Erythroblast (primary cell): Measurements from ENCODE around the gene IQGAP3.

Experiments
- DNase-seq, 2 experiments: peaks; one replicate each; lab custom pipeline; 2025; lab: John Stamatoyannopoulos, UW
- GATA1 ChIP-seq: IDR thresholded peaks from 2 replicates; pipeline ENCODE4 v1.6.1; 2011; ENCODE audit warnings: low read depth, mild to moderate bottlenecking, control low read depth, low read length, moderate library complexity
- POLR2A ChIP-seq: IDR thresholded peaks from 2 replicates; pipeline ENCODE4 v1.6.1; 2011; ENCODE audit warnings: mild to moderate bottlenecking, low read length

The IQGAP3 gene

DNA sequence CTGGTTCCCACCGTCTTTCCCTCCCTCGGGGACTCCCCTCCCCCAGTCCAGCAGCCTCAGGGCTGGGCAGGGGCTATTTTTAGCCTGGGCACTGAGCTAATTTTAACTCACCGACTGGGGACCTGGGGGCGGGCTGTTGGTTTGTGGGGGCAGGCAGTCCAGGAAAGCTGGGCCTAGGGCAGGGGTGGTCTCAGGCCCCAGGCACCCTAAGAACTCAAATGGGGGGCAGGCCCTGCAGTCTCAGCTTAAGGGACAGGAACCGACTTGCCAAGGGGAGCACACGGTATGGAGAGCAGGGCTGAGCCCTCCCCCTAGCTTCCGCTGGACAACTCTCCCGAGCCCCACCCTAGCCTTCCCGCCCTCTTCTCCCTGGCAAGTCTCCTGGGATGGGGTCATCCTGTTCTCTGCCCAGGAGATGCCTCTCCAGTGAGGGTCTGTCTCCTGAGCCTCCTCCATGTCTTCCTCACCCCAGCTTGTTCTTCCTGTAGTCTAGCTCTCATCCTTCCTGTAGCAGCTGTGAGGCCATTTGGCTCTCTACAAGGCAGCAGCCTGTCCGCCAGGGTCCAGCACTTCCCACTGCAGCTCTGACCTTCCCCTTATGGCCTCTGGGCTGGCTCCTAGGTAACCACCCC lies 81.8 kb downstream of the IQGAP3 start:
- DNase-seq = no peak
- TF ChIP-seq POLR2A (no peak), GATA1 (no peak)

DNA sequence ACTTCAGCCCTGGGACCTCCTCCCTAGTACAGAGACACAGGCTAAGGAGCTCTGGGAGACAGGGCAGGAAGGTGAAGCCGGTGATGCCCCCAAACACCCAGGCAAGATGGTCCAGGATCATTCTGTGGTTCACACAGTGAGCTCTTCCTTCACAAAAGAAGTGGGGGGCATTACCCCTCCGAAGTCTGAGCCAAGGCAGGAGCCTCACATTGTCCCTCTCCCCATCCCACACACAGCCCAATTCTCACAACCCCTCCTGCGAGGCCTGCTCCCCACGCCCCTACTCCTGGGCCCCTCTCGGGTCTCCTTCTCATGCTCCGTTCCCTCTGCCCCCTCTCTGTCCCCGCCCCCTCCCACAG lies 82.5 kb downstream of the IQGAP3 start:
- TF ChIP-seq GATA1 (no peak), POLR2A (no peak)
- no peak for DNase-seq

DNA sequence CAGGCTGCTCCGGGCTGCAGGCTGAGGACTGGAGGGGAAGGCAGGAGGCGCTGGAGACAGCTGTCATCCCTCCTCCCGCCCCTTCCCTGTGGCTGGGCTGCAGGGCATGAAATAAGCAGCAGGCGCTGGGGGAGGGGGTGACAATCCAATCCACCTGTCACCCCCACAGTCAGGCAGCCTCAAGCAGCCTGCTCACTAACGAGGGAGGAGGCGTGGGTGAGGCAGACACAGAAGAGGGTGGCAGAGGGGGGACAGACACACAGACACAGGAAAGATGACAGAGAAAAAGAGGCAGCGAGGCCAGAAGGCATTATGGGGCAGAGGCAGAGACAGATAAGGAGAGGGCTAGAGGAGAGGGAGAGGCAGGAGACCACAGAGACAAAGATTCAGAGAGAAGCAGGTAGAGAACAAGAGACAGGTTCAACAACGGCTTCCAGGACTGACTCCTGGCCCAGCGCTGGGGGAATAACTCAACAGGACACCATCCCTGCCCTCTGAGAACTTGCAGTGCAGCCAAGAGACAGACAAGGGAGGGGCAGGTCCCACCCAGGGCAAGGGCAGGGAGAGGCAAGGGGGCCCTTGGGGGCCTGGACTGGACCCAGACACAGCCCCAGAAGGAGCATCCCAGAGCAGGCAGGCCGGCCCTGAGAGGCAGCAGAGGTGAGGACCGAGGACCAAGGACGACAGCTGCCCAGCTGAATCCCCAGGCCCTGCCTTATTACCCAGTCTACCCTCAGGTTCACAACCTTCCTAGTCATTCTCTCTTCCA lies 83.0 kb downstream of the IQGAP3 start:
- TF ChIP-seq POLR2A (no peak), GATA1 (no peak)
- peak; percentile 66 to 68 for DNase-seq

DNA sequence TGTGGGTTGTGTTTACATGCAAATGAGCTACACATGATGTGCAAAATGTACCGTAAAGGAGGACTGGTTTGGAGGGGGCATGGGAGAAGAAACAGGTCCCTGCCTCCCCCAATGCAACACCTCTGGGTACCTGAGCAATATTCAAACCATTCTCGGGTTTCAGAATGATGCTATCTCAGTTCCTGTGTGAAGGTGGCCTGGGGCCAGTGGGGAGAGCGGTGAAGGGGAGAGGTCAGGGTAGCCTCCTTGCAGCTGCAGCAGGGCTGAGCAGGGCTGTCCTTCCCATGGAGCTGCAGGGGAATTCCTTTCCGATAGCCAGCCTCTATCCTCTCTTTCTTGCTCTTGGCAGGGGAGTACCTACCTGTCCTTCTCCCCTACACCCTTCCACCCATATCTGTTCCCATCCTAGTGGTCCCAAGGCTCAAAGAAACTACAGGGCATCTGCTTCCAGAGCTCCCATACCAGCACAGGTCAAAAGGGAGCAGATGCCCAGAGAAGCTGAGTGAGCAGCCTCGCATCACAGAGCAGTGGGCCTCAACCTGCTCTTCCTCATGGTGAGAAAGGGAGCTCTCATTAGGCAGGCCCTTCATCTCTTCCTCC lies 83.7 kb downstream of the IQGAP3 start:
- TF ChIP-seq POLR2A = no peak
- no peak for TF ChIP-seq GATA1

DNA sequence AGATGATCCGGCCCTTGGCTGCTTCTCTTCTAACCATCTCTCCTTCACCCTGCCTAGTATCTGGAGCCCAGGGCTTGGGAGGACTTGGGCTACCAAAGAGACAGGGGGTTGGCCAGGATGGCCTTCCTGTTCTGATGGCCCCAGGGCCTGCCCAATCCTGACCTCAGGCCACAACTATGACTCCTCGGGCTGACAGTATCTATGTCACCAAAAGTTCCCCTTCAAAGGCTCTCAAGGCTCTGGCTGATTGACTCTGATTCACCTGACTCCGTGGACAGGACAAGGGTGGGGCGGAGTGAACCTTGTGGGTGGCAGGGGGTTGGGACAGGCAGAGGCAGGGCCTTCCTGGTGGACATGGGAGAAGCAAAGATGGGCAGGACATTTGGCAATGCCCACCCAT lies 84.5 kb downstream of the IQGAP3 start:
- no peak for TF ChIP-seq POLR2A

More for the DNA sequence above, 83.7 kb downstream of the IQGAP3 start:
- DNase-seq = no peak

DNA sequence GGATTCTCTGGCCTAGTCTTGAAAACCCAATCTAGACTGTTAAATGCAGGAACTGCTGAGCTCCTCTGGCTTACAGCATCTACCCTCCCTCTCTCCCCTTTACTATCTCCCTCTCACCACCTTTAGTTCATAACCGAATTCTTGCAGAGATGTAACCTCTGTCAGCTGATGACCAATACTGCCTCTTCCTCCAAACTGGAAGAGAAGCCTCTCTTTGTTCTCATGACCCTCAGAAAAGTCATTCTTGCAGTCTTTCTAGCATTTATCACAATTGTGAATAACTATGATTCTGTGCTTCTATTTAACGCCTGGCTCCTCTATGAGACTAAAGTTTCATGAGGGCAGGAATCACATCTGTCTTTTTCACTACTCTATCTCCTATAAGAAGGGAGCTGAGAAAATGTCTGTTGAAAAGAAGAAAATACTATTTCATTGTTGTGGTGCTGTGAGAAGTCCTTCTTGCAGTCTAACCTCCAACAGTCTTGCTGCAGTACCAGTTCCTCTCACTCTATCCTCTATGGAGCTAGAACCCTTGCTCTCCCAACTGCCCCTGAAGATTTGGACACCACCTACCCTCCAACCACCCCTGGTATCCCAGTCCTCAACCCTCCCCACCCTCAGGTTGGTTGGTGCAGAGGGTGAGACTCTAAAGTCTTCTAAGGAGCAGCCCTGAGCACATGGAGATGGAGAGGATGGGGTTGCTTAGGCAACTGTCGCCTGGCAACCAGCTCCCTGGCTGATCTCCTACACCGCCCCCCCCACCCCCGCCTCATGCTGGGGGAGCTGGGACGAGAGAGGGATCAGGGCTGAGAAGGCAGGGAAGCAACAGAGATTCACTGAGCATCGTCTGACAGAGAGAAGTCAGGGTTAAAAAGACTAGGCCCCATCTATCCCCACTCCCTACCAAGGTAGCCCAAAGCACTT lies 85.7 kb downstream of the IQGAP3 start:
- no peak for DNase-seq
- no peak for TF ChIP-seq POLR2A
- TF ChIP-seq GATA1 = no peak

More for the DNA sequence above, 84.5 kb downstream of the IQGAP3 start:
- DNase-seq = no peak

DNA sequence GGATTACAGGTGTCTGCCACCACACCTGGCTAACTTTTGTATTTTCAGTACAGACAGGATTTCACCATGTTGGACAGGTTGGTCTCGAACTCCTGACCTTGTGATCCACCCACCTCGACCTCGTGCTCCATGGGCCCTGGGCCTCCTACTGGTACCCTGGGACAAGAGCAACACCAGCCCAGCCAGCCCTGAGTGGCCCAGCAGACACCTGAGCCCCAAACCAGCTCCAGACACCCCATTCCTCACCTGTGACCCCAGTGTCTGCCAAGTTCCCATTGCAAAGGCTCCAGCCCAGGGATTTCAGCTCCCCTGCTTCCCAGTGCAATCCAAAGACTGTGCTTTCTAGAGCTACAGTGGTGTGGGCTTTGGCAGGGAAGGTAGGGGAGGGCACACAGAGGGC lies 86.4 kb downstream of the IQGAP3 start:
- TF ChIP-seq GATA1 = no peak
- no peak for TF ChIP-seq POLR2A
- DNase-seq = no peak

DNA sequence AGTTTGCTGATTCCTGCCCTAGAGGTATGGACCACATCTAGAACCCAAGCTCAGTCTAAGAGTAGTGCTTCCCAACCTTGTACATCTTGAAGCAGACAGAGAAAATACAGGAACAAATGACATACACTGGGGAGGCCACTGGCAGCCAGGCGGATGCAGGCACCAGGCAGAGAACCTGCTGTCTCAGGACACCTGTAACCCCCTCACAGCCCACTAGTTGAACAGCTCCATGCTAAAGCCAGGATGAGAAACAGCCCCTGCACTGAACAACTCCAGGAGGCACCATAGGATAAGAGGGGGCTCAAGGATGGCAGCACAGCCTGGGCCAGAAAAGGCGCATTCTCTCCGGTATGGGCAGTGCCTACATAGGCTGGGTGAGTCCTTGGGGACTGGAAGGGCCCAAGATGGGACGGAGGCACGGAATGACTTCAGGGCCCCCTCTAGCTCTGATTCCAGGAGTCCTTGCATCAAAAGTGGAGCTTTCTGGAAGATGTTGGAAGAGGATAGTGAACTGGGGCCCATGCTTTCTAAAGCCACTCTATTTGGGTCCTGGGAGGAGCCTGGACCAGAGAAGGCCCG lies 87.8 kb downstream of the IQGAP3 start:
- no peak for DNase-seq
- TF ChIP-seq POLR2A (no peak), GATA1 (no peak)

DNA sequence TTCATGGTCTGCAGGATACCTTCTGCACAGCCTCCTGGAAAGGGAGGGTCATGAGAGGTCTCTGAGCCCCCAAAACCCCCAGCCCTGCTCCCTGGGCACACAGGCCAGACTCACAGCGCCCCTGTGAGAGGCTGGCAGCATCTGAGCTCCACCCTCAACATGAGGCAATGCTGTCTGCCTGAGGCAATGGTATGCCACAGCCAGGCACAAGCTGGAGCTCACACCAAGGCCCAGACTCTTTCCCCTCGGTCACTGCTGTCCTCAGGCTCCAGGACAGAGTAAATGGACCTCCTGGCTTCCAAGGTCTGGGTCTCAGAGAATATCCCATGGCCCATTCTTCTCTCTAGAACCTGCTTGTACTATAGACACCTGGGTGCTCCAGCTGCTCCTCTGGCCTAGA lies 89.0 kb downstream of the IQGAP3 start:
- no peak for DNase-seq
- TF ChIP-seq POLR2A (no peak), GATA1 (no peak)

DNA sequence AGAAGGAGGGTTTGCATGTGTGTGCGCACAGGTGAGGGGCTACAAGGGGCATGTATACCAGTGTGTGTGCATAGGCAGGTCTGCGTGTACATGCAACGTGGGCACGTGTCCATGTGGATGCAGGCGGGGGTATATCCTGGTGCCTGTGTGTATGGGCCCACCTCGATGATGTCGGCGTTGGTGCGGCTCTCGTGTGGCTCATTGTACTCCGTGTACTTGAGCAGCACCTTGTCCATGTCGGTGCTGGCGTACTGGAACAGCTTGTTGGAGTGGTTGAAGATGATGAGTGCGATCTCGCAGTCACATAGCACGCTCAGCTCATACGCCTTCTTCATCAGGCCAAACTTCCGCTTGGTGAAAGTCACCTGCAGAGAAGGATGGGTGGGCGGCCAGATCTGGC lies 90.1 kb downstream of the IQGAP3 start:
- DNase-seq = no peak
- no peak for TF ChIP-seq GATA1
- no peak for TF ChIP-seq POLR2A

DNA sequence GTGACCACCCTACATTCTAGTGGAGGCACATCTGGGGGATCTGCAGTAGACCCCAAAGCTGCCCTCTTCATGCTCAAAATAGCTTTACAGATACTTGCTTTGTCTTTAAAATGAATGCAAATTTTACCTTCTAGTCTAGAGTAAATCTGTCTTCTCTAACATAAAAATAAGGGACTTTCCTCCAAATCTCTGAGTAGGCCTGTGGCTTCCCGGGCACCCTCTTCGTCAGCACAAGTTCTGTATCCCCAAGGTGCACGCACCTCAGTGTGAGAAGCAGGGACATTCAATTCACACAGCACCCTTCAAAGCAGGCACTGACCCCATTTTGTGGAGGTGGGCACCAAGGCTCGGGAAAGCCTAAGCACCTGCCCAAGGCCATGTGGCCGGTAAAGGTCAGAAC lies 90.8 kb downstream of the IQGAP3 start:
- no peak for DNase-seq
- TF ChIP-seq GATA1 = no peak
- no peak for TF ChIP-seq POLR2A

DNA sequence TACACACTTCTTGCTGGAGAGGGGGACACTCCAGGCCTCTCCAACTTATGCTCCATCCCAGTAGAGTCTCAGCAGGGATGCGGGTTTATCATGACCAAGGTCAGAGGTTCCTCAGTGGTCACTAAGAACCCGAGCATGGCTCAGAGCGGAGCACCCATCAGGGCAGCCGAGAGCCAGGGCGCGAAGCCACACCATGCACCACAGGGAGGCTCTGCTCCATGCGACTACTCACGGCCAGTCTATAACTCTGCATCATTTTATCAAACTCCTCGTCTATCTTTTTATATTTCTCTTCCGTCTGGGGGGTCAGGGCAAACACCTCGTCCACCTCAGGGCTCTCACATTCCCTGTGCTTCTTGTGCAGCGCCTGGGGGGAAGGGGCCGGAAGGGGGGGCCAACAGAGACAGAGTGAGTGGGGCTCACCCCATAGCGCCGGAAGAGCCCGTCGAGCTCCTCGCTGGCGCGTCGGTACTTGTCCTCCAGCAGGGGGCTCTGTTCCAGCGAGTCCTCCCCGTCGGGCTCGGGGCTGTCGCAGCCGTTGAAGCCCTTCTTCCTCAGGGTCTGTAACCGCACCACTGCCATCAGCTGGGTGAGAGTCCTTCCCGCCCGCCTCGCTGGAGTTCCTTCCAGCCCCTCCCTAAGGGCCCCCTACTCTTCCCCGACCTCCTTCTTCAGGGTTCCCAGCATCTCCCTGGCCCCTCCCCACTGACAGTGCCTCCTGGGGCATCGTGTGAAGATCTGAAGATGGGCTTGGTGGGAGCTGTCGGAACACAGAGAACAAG lies 91.8 kb downstream of the IQGAP3 start:
- TF ChIP-seq POLR2A (no peak), GATA1 (no peak)
- peak; percentile 70 to 80 for DNase-seq

DNA sequence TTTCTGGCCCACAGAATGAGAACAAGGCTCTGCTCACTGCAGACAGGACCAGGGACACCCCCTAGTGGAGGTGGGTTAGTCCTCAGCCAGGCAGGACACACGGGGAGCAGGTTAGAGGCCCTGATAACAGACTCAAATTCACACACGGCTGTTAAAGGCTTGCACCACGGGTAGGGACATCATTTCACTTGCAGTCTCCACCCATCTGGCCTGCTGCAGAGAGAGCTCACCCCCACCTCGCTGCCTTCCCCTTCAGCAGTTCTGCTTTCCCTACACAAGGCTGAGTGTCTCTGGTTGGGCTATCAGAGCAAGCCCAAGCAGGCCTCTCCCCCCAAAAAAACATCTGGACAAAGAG lies 92.4 kb downstream of the IQGAP3 start:
- no peak for TF ChIP-seq POLR2A
- no peak for TF ChIP-seq GATA1
- peak; percentile 18 to 25 for DNase-seq
